Neural progenitor cell (in vitro differentiated cells): Measurements from ENCODE around the gene CLTCL1.

Source experiments
- CTCF ChIP-seq: fragments of 200-600 bp; sonication (generic); IDR thresholded peaks from 2 replicates; pipeline ENCODE4 v1.5.1; 2017; ENCODE audit warnings: antibody characterized with exemption, mild to moderate bottlenecking
- EZH2 ChIP-seq: fragments of 200-600 bp; sonication (generic); IDR thresholded peaks from 2 replicates; pipeline ENCODE4 v1.6.1; 2017; ENCODE audit warnings: antibody characterized with exemption, mild to moderate bottlenecking, moderate library complexity
- EZH2phosphoT487 ChIP-seq: fragments of 200-600 bp; sonication (generic); IDR thresholded peaks from 2 replicates; pipeline ENCODE4 v1.6.1; 2017; ENCODE audit warnings: antibody characterized with exemption

GRCh38 chr22:19325296-19325948, 33.9 kb upstream of the CLTCL1 start:
- no peak for TF ChIP-seq CTCF
- TF ChIP-seq EZH2phosphoT487, result no peak
- no peak for TF ChIP-seq EZH2
